GM21737 (cell line): ENCODE data around the gene CMTM3.
"Not testable (repeated sequence)": the region's sequence is repeated elsewhere in the genome, so short reads cannot be mapped to it uniquely, and the experiment has no call there.

Experiments used
- ATAC-seq: cut with Tn5 transposase; IDR thresholded peaks from one replicate; pipeline ENCODE4 v1.9.1; 2021; ENCODE audit warnings: mild to moderate bottlenecking, moderate library complexity; ENCODE audit not compliant: unreplicated experiment

The CMTM3 gene

GRCh38 chr16:66660422-66661209 is 56.1 kb downstream of the CMTM3 start:
- no peak for ATAC-seq

DNA sequence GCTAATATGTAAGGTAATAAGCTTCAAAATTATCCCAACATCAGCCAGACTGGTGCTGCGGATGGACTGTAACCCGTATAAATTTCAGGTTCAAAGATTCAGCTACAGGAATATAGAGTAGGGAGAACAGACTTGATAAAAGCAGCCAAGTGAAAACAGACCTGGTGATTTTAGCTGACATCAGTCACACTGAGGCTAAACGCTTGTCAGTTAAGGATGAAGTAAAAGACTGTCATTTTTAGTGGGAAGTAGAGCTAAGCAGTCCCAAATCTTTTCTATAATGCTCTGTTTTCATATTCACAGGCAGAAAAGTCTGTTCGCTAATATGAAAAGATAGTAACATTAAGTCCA is 56.7 kb downstream of the CMTM3 start:
- ATAC-seq: no peak

DNA sequence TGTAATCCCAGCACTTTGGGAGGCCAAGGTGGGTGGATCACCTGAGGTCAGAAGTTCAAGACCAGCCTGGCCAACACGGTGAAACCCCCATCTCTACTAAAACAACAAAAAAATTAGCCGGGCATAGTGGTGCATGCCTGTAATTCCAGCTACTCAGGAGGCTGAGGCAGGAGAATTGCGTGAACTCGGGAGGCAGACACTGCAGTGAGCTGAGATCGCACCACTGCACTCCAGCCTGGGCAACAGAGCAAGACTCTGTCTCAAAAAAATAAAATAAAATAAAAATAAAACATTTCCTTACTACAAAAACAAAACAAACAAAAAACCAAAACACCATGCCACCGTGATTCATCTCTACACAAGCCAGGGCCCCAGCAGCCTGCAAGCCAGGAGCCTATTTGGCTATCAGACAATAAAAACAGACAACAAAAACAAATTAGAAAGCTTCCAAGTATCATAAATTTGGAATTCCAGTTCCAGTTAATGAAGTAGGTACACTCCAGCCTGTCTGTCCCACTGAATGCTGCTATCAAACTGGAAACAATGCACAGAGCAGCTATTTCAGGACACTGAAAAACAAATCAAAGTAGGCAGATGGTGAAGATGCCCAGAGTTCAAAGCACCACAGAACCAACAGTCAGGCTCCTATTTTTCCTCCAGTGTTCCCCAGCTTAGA is 57.3 kb downstream of the CMTM3 start:
- ATAC-seq: not testable (repeated sequence)

DNA sequence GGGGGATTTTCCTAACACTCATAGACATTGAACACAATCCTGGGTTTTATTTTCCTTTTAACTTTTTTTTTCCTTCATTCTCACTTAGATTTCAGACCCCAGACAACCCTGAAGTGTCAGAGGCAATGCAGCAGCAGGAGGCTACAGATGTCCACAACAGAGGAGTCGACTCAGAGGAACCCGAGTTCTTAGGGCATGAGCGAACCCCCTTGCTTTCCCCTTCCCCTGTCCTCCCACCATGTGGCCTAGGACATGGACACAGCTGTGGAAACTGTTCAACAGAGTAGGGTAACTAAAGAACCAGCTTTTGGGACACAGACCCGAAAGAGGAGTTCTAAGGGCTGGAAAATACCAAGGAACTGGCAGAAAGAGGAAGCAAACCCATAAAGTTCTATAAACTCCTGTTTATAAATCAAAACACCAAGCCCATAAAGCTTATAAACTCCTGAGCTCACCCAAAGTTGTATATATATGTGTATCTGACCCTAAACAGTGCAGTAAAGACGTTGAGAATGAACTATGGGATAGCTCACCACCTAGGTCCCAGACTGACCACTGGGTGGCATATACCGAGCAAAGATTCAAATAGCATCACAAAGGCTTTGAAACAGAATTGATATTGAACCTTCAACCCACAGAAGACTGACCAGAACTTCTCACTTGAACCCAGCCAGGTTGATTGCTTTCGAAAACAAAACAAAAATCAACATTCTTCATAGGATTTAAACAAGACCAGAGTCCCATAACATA is 58.1 kb downstream of the CMTM3 start:
- ATAC-seq: no peak
